ENCODE results near the gene DPP3. TPM values are rescaled to one million over a fixed set of nuclear protein-coding genes. Genes with fewer than 3 reads are reported as not detected.

DPP3 gene
- total RNA-seq, 1 experiment from 2014 or later, result 55.6 TPM

GRCh38 chr11:66467034-66467659 is 13.1 kb upstream of the DPP3 start:
- RAD21 ChIA-PET (ENCODE audit: low non-redundant PET in 1 of 2, low total read pairs in 2 of 2, uncharacterized antibody in 2 of 2, unreplicated experiment in 2 of 2), result interaction anchor here (0.6 to 0.9 kb wide), 2 partner anchors 28 to 211 kb away, joined by 3 to 5 read pairs; partner anchors contain the start of gene MRPL11 (in 1 of the 2)
- CTCF ChIA-PET, result interaction anchor here (0.9 to 2.0 kb wide), 3 partner anchors 13 to 29 kb away, joined by 3 to 13 read pairs (median 3); partner anchors contain the start of genes DPP3 and MRPL11
- Histone ChIP-seq H2AFZ (ENCODE audit: low read depth, low read length, poor library complexity, severe bottlenecking) (no peak overlapping the region), H3K4me2 (ENCODE audit: low read length) (peak overlapping the region; percentile 93), H3K9ac (ENCODE audit: low read length) (peak overlapping the region; percentile 83), H4K20me1 (ENCODE audit: insufficient read depth) (no peaks in the 10 kb centered on the region), H3K36me3 (ENCODE audit: control insufficient read depth in 1 of 2, insufficient read depth in 2 of 2, low read length in 2 of 2) (peaks cover 0 to 3% of the 10 kb centered on the region in 2 experiments; a peak in 1 of 4 replicates), H3K27me3 (ENCODE audit: insufficient read depth, low read length) (no peaks in the 10 kb centered on the region), H3K4me3 (replicated peaks in 1 of 2; ENCODE audit: low read depth in 1 of 2, low read length in 2 of 2) (peak overlapping the region; percentile 71 to 95), H3K9me3 (ENCODE audit: control insufficient read depth in 1 of 2, insufficient read depth in 1 of 2, low read depth in 1 of 2, low read length in 2 of 2) (peaks cover 6 to 7% of the 10 kb centered on the region in 2 experiments; a peak in 1 of 4 replicates), H3K27ac (ENCODE audit: low read depth, low read length) (peak overlapping the region; percentile 70; the same call in 1 of the 2 replicates), H3K9me2 (ENCODE audit: insufficient read depth) (no peaks in the 10 kb centered on the region), H3K4me1 (ENCODE audit: control insufficient read depth in 1 of 2, insufficient read depth in 2 of 2, low read length in 2 of 2) (peaks cover 8 to 19% of the 10 kb centered on the region in 2 experiments), H3K79me2 (ENCODE audit: insufficient read depth, low read length) (peaks cover 8% of the 10 kb centered on the region; the same call in 1 of the 2 replicates)
- intact Hi-C loops (cut with micrococcal nuclease), result no loop called here
- no TSS peak for BruUV-seq (replicated peaks)
- POLR2A ChIA-PET, result interaction anchor here (0.9 to 3.3 kb wide), 6 partner anchors 12 to 211 kb away, joined by 3 to 17 read pairs (median 5); partner anchors contain the start of genes DPP3, MRPL11, RBM4 and RBM4B
- peak; percentile 68 for ATAC-seq
- no peak for DNase-seq (ENCODE audit: low read depth, low spot score)
- TF ChIP-seq POLR2A (IDR thresholded peaks at IDR 0.05; ENCODE audit: borderline replicate concordance, extremely low read depth, insufficient read depth, insufficient read length) (no peak), CTCF (IDR thresholded peaks at IDR 0.05 in 2 of 3, conservative IDR thresholded peaks at IDR 0.05 in 1 of 3; ENCODE audit: borderline replicate concordance in 1 of 3, insufficient read depth in 1 of 3, low read depth in 2 of 3, low read length in 2 of 3) (peak in 1 of 3 experiments; percentile 33; a peak in 3 of 6 replicates), ELF1 (IDR thresholded peaks at IDR 0.05; ENCODE audit: borderline replicate concordance, low read depth) (no peak), ZFX (IDR thresholded peaks at IDR 0.05) (peak; percentile 85), SP1 (IDR thresholded peaks at IDR 0.05; ENCODE audit: low read depth) (no peak)
